ENCODE results near the gene PCDHGC4.

GRCh38 chr5:141496038-141496437, 11.2 kb downstream of the PCDHGC4 start:
- TF ChIP-seq, protein P1, sequence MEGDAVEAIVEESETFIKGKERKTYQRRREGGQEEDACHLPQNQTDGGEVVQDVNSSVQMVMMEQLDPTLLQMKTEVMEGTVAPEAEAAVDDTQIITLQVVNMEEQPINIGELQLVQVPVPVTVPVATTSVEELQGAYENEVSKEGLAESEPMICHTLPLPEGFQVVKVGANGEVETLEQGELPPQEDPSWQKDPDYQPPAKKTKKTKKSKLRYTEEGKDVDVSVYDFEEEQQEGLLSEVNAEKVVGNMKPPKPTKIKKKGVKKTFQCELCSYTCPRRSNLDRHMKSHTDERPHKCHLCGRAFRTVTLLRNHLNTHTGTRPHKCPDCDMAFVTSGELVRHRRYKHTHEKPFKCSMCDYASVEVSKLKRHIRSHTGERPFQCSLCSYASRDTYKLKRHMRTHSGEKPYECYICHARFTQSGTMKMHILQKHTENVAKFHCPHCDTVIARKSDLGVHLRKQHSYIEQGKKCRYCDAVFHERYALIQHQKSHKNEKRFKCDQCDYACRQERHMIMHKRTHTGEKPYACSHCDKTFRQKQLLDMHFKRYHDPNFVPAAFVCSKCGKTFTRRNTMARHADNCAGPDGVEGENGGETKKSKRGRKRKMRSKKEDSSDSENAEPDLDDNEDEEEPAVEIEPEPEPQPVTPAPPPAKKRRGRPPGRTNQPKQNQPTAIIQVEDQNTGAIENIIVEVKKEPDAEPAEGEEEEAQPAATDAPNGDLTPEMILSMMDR (IDR thresholded peaks at IDR 0.05), result no peak
- TF ChIP-seq POLR2A (IDR thresholded peaks at IDR 0.05), result no peak

All from tibial nerve (tissue), 3 donors.